Gastrocnemius medialis (tissue), 4 donors: ENCODE data around the gene SEMA5B. TPM values are rescaled to one million over a fixed set of nuclear protein-coding genes. Genes with fewer than 3 reads are reported as not detected.

Experiments
- ATAC-seq, 2 donors: fragments of 150-250 bp; one replicate each; pipeline ENCODE4 v1.9.1; 2016
- DNase-seq, 2 donors: peaks; one replicate each; pipeline ENCODE4 v3.0.0-alpha.2; 2019
- H3K27ac ChIP-seq, 4 donors: fragments of 200-600 bp; sonication (generic); 1 replicate in 1 of 4; 2 replicates in 3 of 4; pipeline ENCODE4 v1.5.1; 2016 to 2018; ENCODE audit warnings: mild to moderate bottlenecking in 2 of 4, moderate library complexity in 1 of 4
- H3K27me3 ChIP-seq, 3 donors: fragments of 200-600 bp; sonication (generic) in 2 of 3; 1 replicate in 1 of 3; 2 replicates in 2 of 3; pipeline versions ENCODE4 v1.5.1 to v1.6.0; 2016 to 2019; ENCODE audit warnings: mild to moderate bottlenecking in 1 of 3, moderate library complexity in 1 of 3
- H3K36me3 ChIP-seq, 2 donors: fragments of 200-600 bp; sonication (generic) in 1 of 2; one replicate each; pipeline ENCODE4 v1.5.1; 2017 to 2018
- H3K4me1 ChIP-seq, 2 donors: fragments of 200-600 bp; sonication (generic) in 1 of 2; one replicate each; pipeline ENCODE4 v1.5.1; 2016 to 2017; ENCODE audit warnings: mild to moderate bottlenecking in 2 of 2
- H3K4me3 ChIP-seq, 4 donors: fragments of 200-600 bp; sonication (generic) in 3 of 4; 1 replicate in 1 of 4; 2 replicates in 3 of 4; pipeline ENCODE4 v1.5.1; 2016 to 2019; ENCODE audit warnings: mild to moderate bottlenecking in 2 of 4
- H3K9me3 ChIP-seq, 3 donors: fragments of 200-600 bp; sonication (generic) in 2 of 3; 1 replicate in 1 of 3; 2 replicates in 2 of 3; pipeline ENCODE4 v1.5.1; 2016 to 2019
- POLR2A ChIP-seq, 2 donors: fragments of 450-650 bp; IDR thresholded peaks; one replicate each; pipeline ENCODE4 v1.6.1; 2017; ENCODE audit warnings: antibody characterized with exemption in 2 of 2, mild to moderate bottlenecking in 2 of 2, moderate library complexity in 2 of 2
- in situ Hi-C, 4 donors: fragments of 200-750 bp; cut with MboI; loops; one replicate each; pipeline versions ENCODE4 v1.15.0 to v1.8.0; 2017; ENCODE audit warnings: low sequenced_read_pairs in 4 of 4
- intact Hi-C: fragments of 100-400 bp; cut with DNase I; formaldehyde crosslinking; loops from one replicate; pipeline ENCODE4 v1.15.1; 2023; ENCODE audit warnings: low total_unique reads
- total RNA-seq, 4 donors: library from RNA; depleted of rRNA; stranded (reverse); fragments of >200 nt; gene quantifications; one replicate each; pipeline versions ENCODE4 v1.1.0 to v1.2.3, GENCODE V29; 2016
- TF ChIP-seq, protein P1 (sequence below), 5 experiments: fragments of 450-650 bp in 3 of 5; fragments of 200-600 bp in 2 of 5; sonication (generic) in 2 of 5; IDR thresholded peaks in 4 of 5; conservative IDR thresholded peaks in 1 of 5; 1 replicate in 4 of 5; 2 replicates in 1 of 5; pipeline ENCODE4 v1.5.1; 2016 to 2019; ENCODE audit warnings: antibody characterized with exemption in 5 of 5, mild to moderate bottlenecking in 3 of 5, moderate library complexity in 3 of 5

The SEMA5B gene
- total RNA-seq, 4 donors from 2014 or later: 0.10 to 0.26 TPM; not detected in 2

DNA sequence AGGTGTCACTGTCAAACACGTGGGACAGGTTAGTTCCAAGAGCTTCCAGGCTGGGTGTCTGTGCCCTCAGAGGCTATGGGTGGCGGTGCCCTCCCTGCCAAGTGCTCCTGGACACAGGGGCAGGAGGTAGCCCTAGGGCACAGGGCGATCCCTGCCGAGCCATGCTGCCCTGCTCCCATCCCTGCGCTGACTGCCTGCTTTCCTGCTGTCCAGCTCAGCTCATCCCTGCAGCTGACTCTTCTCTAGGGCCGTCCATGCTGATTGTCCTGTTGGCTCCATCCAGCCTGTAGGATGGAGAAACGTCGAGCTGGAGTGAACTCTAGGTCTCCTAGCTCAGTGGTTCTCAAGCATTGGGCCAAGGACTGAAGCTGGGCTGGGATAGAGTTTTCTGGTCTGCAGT is 42.9 kb upstream of the SEMA5B start:
- H3K36me3 ChIP-seq: no peaks in the 10 kb centered on the region
- peaks cover 6 to 10% of the 10 kb centered on the region in 2 donors for H3K4me1 ChIP-seq
- TF ChIP-seq, protein P1, sequence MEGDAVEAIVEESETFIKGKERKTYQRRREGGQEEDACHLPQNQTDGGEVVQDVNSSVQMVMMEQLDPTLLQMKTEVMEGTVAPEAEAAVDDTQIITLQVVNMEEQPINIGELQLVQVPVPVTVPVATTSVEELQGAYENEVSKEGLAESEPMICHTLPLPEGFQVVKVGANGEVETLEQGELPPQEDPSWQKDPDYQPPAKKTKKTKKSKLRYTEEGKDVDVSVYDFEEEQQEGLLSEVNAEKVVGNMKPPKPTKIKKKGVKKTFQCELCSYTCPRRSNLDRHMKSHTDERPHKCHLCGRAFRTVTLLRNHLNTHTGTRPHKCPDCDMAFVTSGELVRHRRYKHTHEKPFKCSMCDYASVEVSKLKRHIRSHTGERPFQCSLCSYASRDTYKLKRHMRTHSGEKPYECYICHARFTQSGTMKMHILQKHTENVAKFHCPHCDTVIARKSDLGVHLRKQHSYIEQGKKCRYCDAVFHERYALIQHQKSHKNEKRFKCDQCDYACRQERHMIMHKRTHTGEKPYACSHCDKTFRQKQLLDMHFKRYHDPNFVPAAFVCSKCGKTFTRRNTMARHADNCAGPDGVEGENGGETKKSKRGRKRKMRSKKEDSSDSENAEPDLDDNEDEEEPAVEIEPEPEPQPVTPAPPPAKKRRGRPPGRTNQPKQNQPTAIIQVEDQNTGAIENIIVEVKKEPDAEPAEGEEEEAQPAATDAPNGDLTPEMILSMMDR (IDR thresholded peaks at IDR 0.05 in 4 of 5, conservative IDR thresholded peaks at IDR 0.05 in 1 of 5): no peak
- no peak for TF ChIP-seq POLR2A (IDR thresholded peaks at IDR 0.05)
- no peak for DNase-seq
- no peak for ATAC-seq
- no peak overlapping the region for H3K4me3 ChIP-seq
- H3K27me3 ChIP-seq: no peaks in the 10 kb centered on the region
- no peak overlapping the region for H3K27ac ChIP-seq
- intact Hi-C loops (no loop called here), in situ Hi-C loops (no loop called here)
- H3K9me3 ChIP-seq: no peaks in the 10 kb centered on the region

DNA sequence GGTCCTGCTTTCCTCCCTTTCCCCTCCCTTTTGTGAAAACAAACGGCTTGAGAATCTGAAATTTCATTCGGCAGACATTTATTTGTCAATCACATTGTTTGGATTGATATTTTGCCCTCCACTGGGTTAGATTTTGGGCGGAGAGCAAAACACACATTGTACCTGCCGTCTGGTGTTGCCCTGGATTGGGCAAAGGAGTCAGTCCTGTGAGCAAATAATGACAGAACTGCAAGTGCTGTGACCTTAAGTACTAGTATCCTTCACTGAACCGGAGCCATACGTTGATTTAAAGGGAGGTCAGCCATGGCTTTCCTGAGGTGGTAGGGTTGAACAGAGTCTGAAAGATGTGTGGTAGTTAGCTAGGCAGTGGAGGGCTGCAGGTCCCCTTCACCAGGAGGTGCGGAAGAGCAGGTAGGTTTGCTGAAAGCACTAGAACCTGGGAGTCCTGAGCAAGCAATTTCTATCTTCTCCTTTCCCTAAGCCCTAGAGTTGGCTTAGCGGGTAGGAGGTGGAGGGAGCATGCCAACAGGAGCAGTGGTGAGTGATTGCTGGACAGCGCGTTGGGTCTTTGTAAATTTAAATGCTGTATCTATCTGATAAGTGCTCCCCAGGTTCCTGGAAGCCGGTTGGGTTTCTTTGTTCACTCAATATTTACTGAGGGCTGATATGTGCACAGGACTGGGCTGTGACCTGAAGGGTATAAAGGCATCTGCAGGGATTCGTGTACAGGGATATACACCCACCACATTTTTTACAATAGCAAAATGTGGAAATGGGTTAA is 41.2 kb upstream of the SEMA5B start:
- Histone ChIP-seq H3K27me3 (no peaks in the 10 kb centered on the region), H3K4me3 (peak overlapping the region in 2 of 4 donors; percentile 75 to 88), H3K36me3 (no peaks in the 10 kb centered on the region), H3K4me1 (peaks cover 6 to 10% of the 10 kb centered on the region in 2 donors), H3K9me3 (no peaks in the 10 kb centered on the region), H3K27ac (no peak overlapping the region)
- ATAC-seq (no peak), DNase-seq (no peak)
- in situ Hi-C loops: no loop called here
- TF ChIP-seq, protein P1 (IDR thresholded peaks at IDR 0.05 in 4 of 5, conservative IDR thresholded peaks at IDR 0.05 in 1 of 5): no peak
- TF ChIP-seq POLR2A (IDR thresholded peaks at IDR 0.05): no peak
- intact Hi-C loops: loop anchor here (5.0 to 10.0 kb wide), 2 partner anchors 134 to 684 kb away; partner anchors contain the start of genes FAM162A, MIX23 and SEC22A

DNA sequence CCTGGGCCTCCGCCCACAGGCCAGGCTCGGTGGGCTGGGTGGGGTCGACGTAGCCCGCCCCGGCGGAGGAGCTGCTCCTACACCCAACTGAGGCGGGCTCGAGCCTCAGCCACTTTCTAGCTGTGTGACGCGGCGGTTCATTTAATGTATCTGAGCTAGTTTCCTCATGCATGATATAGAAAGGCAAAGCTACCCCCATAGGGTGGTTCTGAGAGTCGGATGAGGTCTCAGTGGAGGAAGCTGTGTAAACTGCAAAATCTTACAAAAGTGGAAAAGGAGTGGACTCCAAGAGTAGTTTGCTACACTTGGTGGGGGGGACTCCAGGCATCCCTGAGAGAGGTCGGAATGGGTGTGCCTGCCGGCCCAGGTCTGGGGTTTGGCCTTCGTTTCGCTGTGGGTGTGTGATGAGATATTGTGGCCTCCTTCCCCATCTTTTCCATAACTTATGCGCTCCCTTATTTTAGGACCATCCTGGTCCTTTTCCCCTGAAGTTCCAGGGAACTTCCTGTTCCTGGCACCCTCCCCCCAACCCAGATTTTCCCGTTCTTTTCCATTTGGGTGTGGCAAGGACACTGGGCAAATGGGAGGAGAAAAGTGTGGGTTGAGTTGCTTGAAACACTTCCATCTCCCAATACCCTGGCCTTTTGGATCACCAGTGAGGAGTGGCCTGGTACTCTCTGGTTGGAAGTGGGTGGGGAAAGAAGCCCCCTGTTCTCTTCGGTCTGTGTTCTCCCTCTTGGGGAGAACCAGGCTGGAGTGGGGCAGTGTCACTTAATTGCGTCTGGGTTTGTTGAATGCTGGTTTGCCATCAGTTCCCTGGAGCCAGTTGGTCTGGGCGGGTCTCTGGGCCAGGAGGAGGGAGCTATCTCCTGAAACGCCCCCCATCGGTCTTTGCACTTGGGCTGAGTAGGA is 40.4 kb upstream of the SEMA5B start:
- peak overlapping the region; percentile 62 to 75 (median 70) for H3K27ac ChIP-seq
- in situ Hi-C loops: no loop called here
- no peaks in the 10 kb centered on the region for H3K36me3 ChIP-seq
- H3K9me3 ChIP-seq: no peaks in the 10 kb centered on the region
- TF ChIP-seq POLR2A (IDR thresholded peaks at IDR 0.05): no peak
- TF ChIP-seq, protein P1 (IDR thresholded peaks at IDR 0.05 in 4 of 5, conservative IDR thresholded peaks at IDR 0.05 in 1 of 5): no peak
- H3K4me1 ChIP-seq: peaks cover 6 to 10% of the 10 kb centered on the region in 2 donors
- H3K4me3 ChIP-seq: peak overlapping the region; percentile 70 to 88 (median 80)
- ATAC-seq (no peak), DNase-seq (no peak)
- intact Hi-C loops: loop anchor here (2.0 to 10.0 kb wide), 3 partner anchors 31 to 683 kb away; partner anchors contain the start of genes FAM162A, MIX23 and SEC22A
- no peaks in the 10 kb centered on the region for H3K27me3 ChIP-seq

GRCh38 chr3:123066896-123067688 is 39.5 kb upstream of the SEMA5B start, which contains the start of gene PDIA5:
TSS of gene PDIA5 (plus strand) at chr3:123067025. CDS start at chr3:123067165, 140 bp downstream.
- peak; percentile 58 to 69 for TF ChIP-seq POLR2A (IDR thresholded peaks at IDR 0.05)
- TF ChIP-seq, protein P1 (IDR thresholded peaks at IDR 0.05 in 4 of 5, conservative IDR thresholded peaks at IDR 0.05 in 1 of 5): no peak
- intact Hi-C loops: loop anchor here (2.0 to 10.0 kb wide), 3 partner anchors 30 to 682 kb away; partner anchors contain the start of genes FAM162A, MIX23 and SEC22A
- Histone ChIP-seq H3K27ac (peak within 1 kb of the TSS; percentile 62 to 75 (median 70)), H3K4me1 (peaks cover 6 to 10% of the 10 kb centered on the region in 2 donors), H3K4me3 (peak within 1 kb of the TSS; percentile 70 to 88 (median 80)), H3K36me3 (no peaks in the 10 kb centered on the region), H3K27me3 (no peaks in the 10 kb centered on the region), H3K9me3 (no peaks in the 10 kb centered on the region)
- DNase-seq (peak; percentile 81 to 85), ATAC-seq (peak; percentile 94 to 97)
- in situ Hi-C loops: no loop called here
